ENCODE measurements around the gene KPTN.

KPTN gene

GRCh38 chr19:47461876-47462275, 22.1 kb downstream of the KPTN start:
- TF ChIP-seq, protein P1, sequence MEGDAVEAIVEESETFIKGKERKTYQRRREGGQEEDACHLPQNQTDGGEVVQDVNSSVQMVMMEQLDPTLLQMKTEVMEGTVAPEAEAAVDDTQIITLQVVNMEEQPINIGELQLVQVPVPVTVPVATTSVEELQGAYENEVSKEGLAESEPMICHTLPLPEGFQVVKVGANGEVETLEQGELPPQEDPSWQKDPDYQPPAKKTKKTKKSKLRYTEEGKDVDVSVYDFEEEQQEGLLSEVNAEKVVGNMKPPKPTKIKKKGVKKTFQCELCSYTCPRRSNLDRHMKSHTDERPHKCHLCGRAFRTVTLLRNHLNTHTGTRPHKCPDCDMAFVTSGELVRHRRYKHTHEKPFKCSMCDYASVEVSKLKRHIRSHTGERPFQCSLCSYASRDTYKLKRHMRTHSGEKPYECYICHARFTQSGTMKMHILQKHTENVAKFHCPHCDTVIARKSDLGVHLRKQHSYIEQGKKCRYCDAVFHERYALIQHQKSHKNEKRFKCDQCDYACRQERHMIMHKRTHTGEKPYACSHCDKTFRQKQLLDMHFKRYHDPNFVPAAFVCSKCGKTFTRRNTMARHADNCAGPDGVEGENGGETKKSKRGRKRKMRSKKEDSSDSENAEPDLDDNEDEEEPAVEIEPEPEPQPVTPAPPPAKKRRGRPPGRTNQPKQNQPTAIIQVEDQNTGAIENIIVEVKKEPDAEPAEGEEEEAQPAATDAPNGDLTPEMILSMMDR (IDR thresholded peaks at IDR 0.05), result no peak
- Histone ChIP-seq H3K27ac (no peak overlapping the region), H3K4me3 (ENCODE audit: low read depth in 1 of 2, low read length in 1 of 2) (no peak overlapping the region), H3K36me3 (no peaks in the 10 kb centered on the region), H3K9me3 (no peaks in the 10 kb centered on the region), H3K4me1 (ENCODE audit: control insufficient read depth in 1 of 2, insufficient read depth in 1 of 2, low read depth in 1 of 2, low read length in 1 of 2) (no peaks in the 10 kb centered on the region), H3K27me3 (peaks cover 83% of the 10 kb centered on the region)

- TF ChIP-seq, protein P1 (IDR thresholded peaks at IDR 0.05), result no peak
- H3K36me3 ChIP-seq, result no peaks in the 10 kb centered on the region
- H3K4me1 ChIP-seq (ENCODE audit: control insufficient read depth in 1 of 2, insufficient read depth in 1 of 2, low read depth in 1 of 2, low read length in 1 of 2), result no peaks in the 10 kb centered on the region
- H3K9me3 ChIP-seq, result no peaks in the 10 kb centered on the region
- H3K4me3 ChIP-seq (ENCODE audit: low read depth in 1 of 2, low read length in 1 of 2), result no peak overlapping the region
- no peak overlapping the region for H3K27ac ChIP-seq
- peaks cover 83% of the 10 kb centered on the region for H3K27me3 ChIP-seq
Measured at GRCh38 chr19:47459477-47459876, 24.5 kb downstream of the KPTN start.

DNA sequence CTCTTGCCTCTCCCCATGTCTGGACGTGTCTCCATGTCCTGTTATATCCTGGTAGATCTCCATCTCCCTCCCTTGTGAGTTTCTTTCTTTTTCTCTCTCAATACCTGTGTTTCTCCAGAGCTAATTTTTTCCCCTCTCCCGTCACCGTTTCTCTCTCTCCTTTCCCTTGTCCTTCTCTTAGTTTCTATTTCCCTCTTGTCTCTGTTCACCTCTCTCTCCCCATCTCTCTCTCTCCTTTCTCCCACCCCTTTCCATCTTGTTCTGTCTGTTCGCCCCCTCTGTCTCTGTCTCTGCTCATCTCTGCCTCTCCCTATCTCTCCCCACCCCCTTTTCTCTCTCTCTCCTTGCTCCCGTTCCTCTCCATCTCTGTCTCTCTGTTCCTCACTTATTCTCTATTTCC, 25.3 kb downstream of the KPTN start:
- Histone ChIP-seq H3K4me3 (ENCODE audit: low read depth in 1 of 2, low read length in 1 of 2) (no peak overlapping the region), H3K27ac (no peak overlapping the region), H3K4me1 (ENCODE audit: control insufficient read depth in 1 of 2, insufficient read depth in 1 of 2, low read depth in 1 of 2, low read length in 1 of 2) (no peaks in the 10 kb centered on the region), H3K27me3 (peaks cover 83% of the 10 kb centered on the region), H3K36me3 (no peaks in the 10 kb centered on the region), H3K9me3 (no peaks in the 10 kb centered on the region)
- TF ChIP-seq, protein P1 (IDR thresholded peaks at IDR 0.05), result no peak

GRCh38 chr19:47456721-47457474, 27.1 kb downstream of the KPTN start:
- TF ChIP-seq, protein P1 (IDR thresholded peaks at IDR 0.05), result no peak
- H3K4me1 ChIP-seq (ENCODE audit: control insufficient read depth in 1 of 2, insufficient read depth in 1 of 2, low read depth in 1 of 2, low read length in 1 of 2), result no peaks in the 10 kb centered on the region
- peaks cover 99% of the 10 kb centered on the region for H3K27me3 ChIP-seq
- H3K4me3 ChIP-seq (ENCODE audit: low read depth in 1 of 2, low read length in 1 of 2), result no peak overlapping the region
- no peak overlapping the region for H3K27ac ChIP-seq
- no peaks in the 10 kb centered on the region for H3K36me3 ChIP-seq
- H3K9me3 ChIP-seq, result no peaks in the 10 kb centered on the region

DNA sequence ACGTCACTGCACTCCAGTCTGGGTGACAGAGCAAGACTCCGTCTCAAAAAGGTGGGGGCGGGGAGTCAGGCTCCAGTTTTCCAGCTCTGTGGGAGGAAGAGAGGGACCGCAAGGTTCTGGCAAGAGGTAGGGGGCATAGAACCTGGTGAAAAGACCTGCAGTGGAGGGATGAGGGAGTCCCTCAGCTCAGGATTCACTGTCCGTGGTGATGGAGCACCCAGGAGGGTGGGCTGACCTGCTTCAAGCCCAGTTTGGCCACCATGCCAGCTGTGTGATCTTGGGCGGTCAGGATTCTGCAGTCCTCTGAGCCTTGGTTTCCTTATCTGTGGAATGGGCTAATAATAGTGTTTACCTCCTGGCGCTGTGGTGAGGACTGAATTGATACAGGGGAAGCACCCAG, 33.5 kb downstream of the KPTN start:
- TF ChIP-seq, protein P1 (IDR thresholded peaks at IDR 0.05), result no peak
- Histone ChIP-seq H3K27me3 (peaks cover 99% of the 10 kb centered on the region), H3K9me3 (peaks cover 6% of the 10 kb centered on the region), H3K27ac (no peak overlapping the region), H3K4me1 (ENCODE audit: control insufficient read depth in 1 of 2, insufficient read depth in 1 of 2, low read depth in 1 of 2, low read length in 1 of 2) (peaks cover 6 to 10% of the 10 kb centered on the region in 2 experiments), H3K36me3 (no peaks in the 10 kb centered on the region), H3K4me3 (ENCODE audit: low read depth in 1 of 2, low read length in 1 of 2) (no peak overlapping the region)

All from neutrophil (primary cell).